Stimulated activated CD4-positive, alpha-beta T cell treated with anti-CD3 and anti-CD28 coated beads, Interleukin-1b, Interleukin-23, amount 100 ng/mL, for 24 hours (primary cell): ENCODE data around the gene ARL5B.

Experiments
- DNase-seq, 4 experiments: peaks; one replicate each; pipeline ENCODE4 v3.0.0-alpha.2; 2020; ENCODE audit warnings: low read depth in 4 of 4, low spot score in 1 of 4

Gene ARL5B

DNA sequence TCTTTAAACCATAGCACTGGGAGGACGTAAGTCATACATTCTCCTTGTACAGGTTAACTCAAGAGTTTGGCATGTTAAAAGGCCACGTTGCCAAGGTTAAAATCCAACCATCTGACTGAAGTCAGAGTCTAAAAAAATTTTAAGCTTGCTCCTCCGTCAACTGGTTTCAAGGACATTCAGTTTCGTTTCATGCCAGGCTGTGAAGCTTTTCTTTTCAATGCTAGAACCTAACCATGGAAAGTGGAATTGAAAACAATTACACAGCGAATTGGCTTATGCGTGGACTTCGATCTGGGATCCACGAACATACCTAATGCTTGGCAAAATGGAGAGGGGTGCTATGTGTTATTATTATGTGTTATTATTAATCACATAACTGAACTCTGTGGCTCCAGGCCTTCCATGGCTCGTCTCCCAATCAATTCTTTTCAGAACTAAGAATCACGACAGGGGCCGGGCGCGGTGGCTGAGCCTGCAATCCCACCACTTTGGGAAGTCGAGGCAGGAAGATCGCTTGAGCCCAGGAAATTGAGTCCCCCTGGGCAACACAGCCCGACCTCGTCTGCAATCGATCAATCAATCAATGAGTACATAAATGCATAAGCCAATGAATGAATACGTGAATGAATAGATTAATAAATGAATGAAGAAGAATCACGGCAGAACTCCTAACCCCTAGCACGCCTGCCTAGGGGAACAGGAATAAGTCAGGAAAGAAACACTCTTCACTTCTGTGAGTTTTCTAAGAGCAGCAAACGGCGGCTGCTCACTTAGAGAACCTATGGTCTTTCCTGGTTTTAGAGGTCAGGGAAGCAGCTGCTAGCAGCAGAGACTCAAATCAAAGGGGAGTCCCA lies 733 bp upstream of the ARL5B start:
- DNase-seq, result no peak

DNA sequence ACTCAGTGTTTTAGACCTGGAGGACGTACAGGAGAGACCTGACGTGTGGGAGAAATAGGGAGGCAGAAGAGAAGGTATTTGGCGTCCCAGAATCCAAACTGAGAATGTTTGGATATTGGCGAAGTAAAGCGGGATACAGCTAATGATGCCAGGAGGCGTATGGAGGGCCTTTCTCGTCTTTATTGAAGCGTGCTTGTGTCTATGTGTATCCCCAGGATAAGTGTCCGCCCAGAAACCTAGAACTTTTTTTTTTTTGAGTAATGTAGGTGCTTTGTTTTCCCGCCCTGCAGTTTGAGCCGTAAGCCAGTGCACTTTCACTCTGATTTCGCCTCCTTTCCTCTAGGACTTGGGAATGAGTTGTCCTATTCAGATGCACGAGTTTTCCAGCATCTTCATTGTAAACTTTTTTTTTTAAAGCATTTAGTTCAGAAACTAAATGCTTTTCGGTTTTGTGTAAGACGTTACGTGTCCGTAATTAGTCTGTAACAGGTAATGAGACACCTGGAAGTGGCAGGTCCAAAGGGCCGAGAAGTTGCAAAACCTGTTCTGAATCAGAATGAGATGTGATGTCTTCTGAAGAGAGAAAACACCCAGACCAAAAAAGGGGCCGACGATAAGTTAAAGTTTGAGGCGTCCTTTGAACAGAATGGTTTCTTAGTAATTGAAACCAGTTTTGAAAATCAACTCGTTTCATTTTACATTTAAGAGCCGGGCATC lies 746 bp downstream of the ARL5B start:
- no peak for DNase-seq

DNA sequence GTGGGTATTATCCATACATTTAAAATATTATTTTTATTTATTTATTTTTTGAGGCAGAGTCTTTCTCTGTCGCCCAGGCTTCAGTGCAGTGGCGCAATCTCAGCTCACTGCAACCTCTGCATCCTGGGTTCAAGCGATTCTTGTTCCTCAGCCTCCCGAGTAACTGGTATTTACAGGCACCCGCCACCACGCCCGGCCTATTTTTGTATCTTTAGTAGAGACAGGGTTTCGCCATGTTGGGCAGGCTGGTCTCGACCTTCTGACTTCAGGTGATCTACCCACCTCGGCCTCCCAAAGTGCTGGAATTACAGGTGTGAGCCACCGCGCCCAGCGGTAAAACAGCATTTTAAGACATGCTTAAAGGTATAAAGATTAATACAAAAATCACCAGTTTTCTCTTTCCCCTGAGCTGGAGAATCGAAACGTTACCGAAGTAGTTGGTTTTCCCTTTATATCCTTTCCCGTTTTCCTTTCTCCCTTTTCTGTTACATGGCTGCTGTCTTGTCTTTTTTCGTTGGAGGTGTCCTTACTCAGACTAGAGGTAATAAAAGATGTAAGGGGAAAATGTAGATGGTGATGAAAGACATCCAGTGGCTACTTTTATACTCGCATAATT lies 1.7 kb downstream of the ARL5B start:
- no peak for DNase-seq

DNA sequence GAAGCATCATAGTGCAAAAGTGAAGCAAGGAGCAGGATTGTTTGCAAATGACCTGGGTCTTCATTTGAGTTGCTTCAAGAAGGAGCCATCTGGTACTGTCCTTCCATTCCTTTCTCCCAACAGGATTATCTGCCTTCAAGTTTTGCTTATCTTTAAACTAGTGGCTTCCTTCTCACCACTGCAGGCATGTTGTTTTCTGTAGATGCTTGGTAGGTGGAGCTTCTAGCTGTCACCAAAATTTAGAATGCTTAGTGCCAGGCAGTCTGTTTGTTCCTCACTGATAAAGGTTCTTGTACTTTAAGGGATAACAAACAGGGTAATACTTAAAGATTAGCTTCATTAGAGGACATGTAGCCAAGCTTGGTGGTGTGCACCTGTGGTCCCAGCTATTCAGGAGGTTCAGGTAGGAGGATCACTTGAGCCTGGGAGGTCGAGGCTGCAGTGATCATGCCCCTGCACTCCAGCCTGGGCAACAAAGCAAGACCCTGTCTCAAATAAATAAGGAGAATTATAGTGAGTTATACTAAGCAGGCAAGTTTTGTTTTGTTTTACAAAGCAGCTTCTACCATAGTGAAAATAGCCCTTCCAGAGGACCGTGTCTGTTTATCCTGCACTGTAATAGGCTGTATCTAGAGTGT lies 5.7 kb downstream of the ARL5B start:
- DNase-seq, result no peak

- no peak for DNase-seq
Measured at GRCh38 chr10:18665815-18666558, 6.8 kb downstream of the ARL5B start.

DNA sequence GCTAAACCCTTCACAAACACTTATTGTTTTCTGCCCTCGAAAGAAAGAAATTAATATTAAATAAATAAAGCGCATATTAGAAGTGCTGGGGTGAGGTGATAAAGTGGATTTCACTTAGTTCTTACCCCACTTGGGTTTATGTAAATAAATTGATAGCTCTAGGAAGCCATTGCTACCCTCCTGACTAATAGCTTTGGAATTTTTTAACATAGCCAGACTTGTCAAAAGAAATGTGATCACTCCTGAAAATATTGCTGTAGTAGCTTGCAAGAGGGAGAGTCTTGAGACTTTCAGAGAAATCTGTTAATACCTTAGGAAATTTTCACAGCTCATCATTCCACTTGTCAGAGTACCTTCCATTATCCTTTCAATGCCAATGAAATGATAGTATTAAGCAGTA lies 7.6 kb downstream of the ARL5B start:
- DNase-seq, result no peak

DNA sequence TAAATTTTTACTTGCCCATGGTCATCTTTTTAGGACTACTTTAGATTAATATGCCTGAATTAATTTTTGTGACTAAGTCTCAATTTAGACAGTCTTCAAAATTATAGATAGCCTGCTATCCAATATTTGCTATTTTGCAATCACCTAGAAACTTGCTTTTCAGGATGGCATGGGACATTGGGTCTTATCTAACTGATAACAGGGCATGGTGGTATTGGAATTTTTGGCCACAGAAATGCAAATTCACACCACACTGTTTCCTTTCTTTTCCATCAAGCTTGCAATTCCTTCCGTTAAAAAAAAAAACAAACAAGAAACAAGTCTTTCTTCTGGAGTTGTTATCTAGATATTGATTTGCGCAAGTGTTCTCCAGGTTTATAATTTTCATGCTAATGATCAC lies 8.8 kb downstream of the ARL5B start:
- no peak for DNase-seq

DNA sequence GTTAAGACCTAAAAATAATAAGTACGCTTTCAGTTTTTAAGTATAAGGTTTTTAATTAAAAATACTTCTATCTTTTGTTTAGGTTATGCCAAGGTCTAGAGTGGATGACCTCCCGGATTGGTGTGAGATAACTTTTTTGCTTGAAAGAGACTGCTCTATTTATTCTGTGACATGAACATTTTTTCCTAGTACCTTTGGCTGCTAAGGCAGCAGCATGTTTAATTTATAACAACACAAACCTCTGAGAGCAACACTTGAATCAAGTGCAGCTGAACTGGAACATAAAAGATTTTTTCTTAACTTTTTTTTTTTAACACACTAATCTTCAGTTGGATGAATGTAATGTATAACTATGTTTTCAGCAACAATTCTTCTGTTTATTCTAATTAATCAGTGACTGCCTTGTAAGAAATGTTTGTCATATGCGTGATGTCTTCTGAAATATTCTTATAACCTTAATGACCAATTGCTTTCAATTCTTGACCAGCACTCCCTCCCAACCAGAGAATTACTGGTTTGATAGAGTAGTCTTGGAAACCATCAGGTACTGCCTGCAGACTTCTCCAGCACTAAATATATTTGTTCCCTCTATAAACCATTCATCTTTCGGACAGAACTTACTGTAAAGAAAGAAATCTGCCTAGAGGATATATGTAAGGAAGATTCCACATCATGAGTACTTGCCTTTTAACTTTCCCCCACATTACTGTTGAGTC lies 16.0 kb downstream of the ARL5B start:
- no peak for DNase-seq

DNA sequence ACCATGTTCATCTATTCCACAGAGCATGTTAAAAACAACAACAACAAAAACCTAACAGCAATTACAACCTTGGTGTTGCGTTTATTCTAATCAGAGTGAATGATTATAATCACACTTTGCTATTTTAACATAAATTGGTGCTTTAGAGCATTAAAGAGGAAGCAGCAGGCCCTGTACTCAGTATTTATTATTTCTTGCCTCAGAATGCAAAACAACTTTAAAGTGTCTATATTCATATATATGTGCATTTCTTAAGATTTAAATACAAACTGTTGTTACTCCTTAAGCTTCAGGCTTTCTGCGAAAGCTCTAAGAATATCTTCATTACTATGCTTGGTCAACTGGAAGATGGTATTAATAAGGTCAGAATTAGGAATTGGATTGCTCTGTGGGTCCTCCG lies 21.5 kb downstream of the ARL5B start:
- DNase-seq, result no peak

DNA sequence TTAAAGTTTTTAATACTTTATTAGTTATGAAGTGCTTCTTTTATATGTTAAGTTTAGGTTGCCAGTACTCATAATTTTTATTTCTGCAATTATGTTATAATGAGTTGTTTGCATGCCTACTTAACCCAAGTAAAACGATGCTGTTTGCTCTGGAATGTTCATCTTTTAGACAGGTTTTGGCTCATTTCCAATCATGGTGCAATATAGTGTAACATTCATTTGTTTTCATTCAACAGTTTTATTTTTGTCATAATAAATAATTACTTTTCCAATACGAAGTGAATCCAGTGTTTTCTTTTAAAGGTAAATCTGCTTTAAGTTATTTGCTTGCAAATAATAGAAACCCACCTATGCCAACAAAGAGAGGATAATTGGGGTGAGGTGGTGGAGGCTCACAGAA lies 22.1 kb downstream of the ARL5B start:
- DNase-seq, result no peak

DNA sequence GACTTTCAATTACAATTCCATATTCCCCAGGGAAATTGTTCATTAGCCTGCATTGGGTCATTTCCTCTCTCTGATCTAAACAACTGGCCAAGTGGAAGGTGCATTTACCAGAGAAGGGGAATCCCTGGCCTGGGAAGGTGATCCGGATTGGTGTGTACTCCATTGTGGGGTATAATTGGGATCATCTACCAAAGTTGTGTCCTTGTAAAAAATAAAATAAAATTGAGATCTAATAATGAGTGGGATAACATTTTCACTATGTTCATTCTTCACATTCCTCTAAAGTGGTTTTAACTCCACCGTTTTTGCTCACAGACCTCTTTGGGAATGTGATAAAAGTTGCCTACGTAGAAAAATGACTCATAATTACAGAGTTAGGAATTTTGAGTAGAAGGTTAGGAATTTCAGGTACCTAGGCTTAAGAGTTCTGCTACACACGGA lies 22.8 kb downstream of the ARL5B start:
- DNase-seq, result no peak

DNA sequence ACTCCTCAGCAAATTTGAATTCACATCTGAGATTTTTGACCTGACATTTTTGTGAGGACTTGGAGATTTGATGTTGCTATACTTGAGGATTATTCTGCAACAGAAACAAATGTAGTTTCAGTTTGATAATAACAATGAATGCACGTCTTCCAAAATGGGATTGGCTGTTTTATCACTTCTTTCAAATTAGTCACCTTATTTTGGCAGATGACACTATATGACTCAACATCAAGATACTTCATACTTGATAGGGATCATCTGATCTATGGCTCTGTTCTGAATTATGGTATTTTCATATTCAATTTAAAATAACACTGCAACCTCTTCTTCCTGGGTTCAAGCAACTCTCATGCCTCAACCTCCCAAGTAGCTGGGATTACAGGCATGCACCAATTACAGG lies 24.2 kb downstream of the ARL5B start:
- no peak for DNase-seq

GRCh38 chr10:18684416-18684815 lies 25.2 kb downstream of the ARL5B start:
- no peak for DNase-seq

DNA sequence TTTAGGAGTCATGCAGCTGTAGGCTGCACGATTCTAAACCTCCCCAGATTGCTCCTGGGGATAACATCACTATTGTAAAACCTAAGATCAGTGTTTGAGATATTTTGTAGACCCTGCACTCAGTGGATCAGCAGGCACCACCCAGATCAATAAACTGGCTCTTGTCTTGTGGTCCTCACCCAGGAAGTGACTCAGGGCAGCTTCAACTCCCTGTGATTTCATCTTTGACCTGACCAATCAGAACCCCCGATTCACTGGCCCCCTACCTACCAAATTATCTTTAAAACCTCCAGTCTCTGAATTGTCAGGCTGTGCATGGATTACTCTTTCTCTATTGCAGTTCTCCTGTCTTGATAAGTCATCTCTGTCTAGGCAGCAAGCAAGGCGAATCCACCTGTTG lies 25.7 kb downstream of the ARL5B start:
- no peak for DNase-seq

DNA sequence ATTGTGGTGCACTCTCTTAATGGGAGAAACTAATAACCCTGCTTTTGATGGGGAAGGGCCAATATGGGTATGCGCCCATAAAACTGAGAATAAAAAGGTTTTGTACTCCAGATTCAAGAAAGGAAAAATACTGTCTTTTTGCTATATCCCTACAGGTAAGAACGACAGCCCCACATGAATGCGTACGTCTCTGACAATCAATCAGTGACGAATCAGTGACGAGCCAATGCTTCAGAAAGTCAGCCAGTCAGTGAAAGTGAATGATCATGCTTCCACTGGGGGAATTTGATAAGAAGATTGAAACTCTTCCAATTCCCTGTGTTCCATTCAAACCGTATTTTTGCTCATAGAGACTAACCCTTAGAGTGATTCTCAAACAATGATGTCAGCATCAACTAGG lies 26.3 kb downstream of the ARL5B start:
- no peak for DNase-seq

DNA sequence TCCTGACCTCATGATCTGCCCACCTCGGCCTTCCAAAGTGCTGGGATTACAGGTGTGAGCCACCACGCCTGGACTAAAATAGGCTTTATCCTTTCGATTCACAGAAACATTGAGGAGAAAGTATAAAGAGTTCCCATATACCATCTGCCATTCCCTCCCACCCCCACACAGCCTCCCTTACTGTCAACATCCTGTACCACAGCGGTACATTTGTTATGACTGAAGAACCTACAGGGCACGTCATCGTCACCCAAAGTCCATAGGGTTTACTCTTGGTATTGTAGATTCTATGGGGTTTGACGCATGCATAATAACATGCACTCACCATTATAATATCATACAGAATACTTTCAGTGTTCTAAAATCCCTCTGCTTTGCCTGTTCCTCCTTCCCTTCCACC lies 28.0 kb downstream of the ARL5B start:
- DNase-seq, result no peak

- DNase-seq, result no peak
Measured at GRCh38 chr10:18687706-18688105, 28.5 kb downstream of the ARL5B start.

GRCh38 chr10:18689498-18689897 lies 30.3 kb downstream of the ARL5B start:
- no peak for DNase-seq

GRCh38 chr10:18690541-18690940 lies 31.3 kb downstream of the ARL5B start:
- DNase-seq, result no peak
